Osteoblast (primary cell): ENCODE data around the gene PTPRC. TPM values are rescaled to one million over a fixed set of nuclear protein-coding genes. Genes with fewer than 3 reads are reported as not detected.

Experiments
- DNase-seq: peaks from one replicate; pipeline ENCODE4 v3.0.0; 2011; ENCODE audit warnings: low spot score, mixed read lengths; ENCODE audit not compliant: insufficient read length; ENCODE audit errors: missing footprints
- H2AFZ ChIP-seq: 2 replicates; pipeline ENCODE4 v1.6.0; 2011; ENCODE audit warnings: mild to moderate bottlenecking, low read length
- H3K27ac ChIP-seq: 2 replicates; pipeline ENCODE4 v1.5.1; 2011; ENCODE audit warnings: mild to moderate bottlenecking, low read depth, low read length, moderate library complexity
- H3K27me3 ChIP-seq: 2 replicates; pipeline ENCODE4 v1.6.0; 2012; ENCODE audit warnings: mild to moderate bottlenecking, control low read depth, inconsistent platforms, low read length, moderate library complexity; ENCODE audit not compliant: insufficient read depth
- H3K36me3 ChIP-seq: 2 replicates; pipeline ENCODE4 v1.5.1; 2011; ENCODE audit warnings: mild to moderate bottlenecking, low read length, control low read depth, moderate library complexity; ENCODE audit not compliant: insufficient read depth
- H3K4me1 ChIP-seq: 2 replicates; pipeline ENCODE4 v1.5.1; 2011; ENCODE audit warnings: mild to moderate bottlenecking, low read length, control low read depth, moderate library complexity; ENCODE audit not compliant: insufficient read depth
- H3K4me2 ChIP-seq: 2 replicates; pipeline ENCODE4 v1.6.0; 2011; ENCODE audit warnings: mild to moderate bottlenecking, low read length; ENCODE audit not compliant: insufficient read depth
- H3K4me3 ChIP-seq: fragments of 200-600 bp; sonication (generic); 3 replicates; pipeline ENCODE4 v1.5.1; 2012; ENCODE audit warnings: mild to moderate bottlenecking, low read length, inconsistent platforms; ENCODE audit not compliant: insufficient read depth
- H3K79me2 ChIP-seq: 2 replicates; pipeline ENCODE4 v1.6.0; 2012; ENCODE audit warnings: mild to moderate bottlenecking, low read length, control low read depth, inconsistent platforms; ENCODE audit not compliant: insufficient read depth
- H3K9me3 ChIP-seq: 2 replicates; pipeline ENCODE4 v1.5.1; 2011; ENCODE audit warnings: low read depth, low read length, control low read depth
- H4K20me1 ChIP-seq: 2 replicates; pipeline ENCODE4 v1.6.0; 2012; ENCODE audit warnings: mild to moderate bottlenecking, low read length, control low read depth; ENCODE audit not compliant: insufficient read depth
- total RNA-seq: library from RNA; depleted of rRNA; stranded (reverse); fragments of >200 nt; gene quantifications from 2 replicates; pipeline ENCODE4 v1.2.3, GENCODE V29; 2012
- TF ChIP-seq, protein P1 (sequence below): IDR thresholded peaks from 2 replicates; pipeline ENCODE4 v1.5.1; 2011; ENCODE audit warnings: mild to moderate bottlenecking, low read depth, low read length, moderate library complexity; ENCODE audit errors: extremely low read depth

The PTPRC gene
- total RNA-seq, 1 donor: 1.1 TPM

DNA sequence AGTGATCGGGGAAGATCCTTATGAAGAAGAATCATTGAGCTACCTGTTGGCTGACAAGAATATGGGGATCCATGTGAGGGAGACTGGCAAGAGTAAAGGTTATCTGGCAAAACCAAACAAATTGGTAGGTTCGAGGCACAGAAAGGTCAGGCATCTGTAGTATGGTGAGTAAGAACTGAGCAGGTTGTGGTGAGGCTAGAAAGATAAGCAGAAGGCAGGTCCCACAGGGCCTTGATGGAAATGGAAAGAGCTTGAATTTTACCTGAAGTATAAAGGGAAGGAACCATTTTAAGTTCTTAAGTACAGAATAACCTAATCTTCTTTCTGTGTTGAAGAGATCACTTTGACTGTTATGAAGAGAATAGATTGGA is 11.1 kb downstream of the PTPRC start:
- no peak overlapping the region for H3K27ac ChIP-seq
- no peak overlapping the region for H2AFZ ChIP-seq
- no peaks in the 10 kb centered on the region for H3K9me3 ChIP-seq
- no peaks in the 10 kb centered on the region for H4K20me1 ChIP-seq
- H3K27me3 ChIP-seq: no peaks in the 10 kb centered on the region
- TF ChIP-seq, protein P1, sequence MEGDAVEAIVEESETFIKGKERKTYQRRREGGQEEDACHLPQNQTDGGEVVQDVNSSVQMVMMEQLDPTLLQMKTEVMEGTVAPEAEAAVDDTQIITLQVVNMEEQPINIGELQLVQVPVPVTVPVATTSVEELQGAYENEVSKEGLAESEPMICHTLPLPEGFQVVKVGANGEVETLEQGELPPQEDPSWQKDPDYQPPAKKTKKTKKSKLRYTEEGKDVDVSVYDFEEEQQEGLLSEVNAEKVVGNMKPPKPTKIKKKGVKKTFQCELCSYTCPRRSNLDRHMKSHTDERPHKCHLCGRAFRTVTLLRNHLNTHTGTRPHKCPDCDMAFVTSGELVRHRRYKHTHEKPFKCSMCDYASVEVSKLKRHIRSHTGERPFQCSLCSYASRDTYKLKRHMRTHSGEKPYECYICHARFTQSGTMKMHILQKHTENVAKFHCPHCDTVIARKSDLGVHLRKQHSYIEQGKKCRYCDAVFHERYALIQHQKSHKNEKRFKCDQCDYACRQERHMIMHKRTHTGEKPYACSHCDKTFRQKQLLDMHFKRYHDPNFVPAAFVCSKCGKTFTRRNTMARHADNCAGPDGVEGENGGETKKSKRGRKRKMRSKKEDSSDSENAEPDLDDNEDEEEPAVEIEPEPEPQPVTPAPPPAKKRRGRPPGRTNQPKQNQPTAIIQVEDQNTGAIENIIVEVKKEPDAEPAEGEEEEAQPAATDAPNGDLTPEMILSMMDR: no peak
- no peaks in the 10 kb centered on the region for H3K79me2 ChIP-seq
- no peaks in the 10 kb centered on the region for H3K36me3 ChIP-seq
- H3K4me2 ChIP-seq: no peak overlapping the region
- no peak overlapping the region for H3K4me3 ChIP-seq
- DNase-seq: no peak
- no peaks in the 10 kb centered on the region for H3K4me1 ChIP-seq

DNA sequence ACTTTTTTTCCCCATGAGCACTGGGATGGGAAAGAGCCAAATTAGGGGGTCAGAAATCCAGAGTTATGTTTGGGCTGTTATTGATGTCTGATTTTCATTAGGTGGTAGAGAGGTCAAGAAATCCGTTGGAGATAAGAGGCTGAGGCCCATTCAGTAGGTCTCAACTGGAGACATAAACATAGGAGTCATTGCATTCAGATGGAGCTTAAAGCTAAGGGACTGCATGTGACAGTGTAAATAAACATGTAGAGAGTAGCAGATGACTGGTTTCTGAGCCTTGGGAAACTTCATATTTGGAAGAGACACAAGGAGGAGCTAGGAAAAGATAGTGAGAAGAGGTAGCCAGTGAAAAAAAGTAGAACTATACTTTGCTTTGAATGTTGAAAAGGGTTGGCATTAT is 11.7 kb downstream of the PTPRC start:
- Histone ChIP-seq H4K20me1 (no peaks in the 10 kb centered on the region), H3K4me1 (peaks cover 1% of the 10 kb centered on the region), H3K36me3 (no peaks in the 10 kb centered on the region), H3K4me2 (no peak overlapping the region), H3K9me3 (no peaks in the 10 kb centered on the region), H3K27ac (no peak overlapping the region), H3K4me3 (no peak overlapping the region), H3K79me2 (no peaks in the 10 kb centered on the region), H2AFZ (no peak overlapping the region), H3K27me3 (no peaks in the 10 kb centered on the region)
- no peak for DNase-seq
- TF ChIP-seq, protein P1: no peak

DNA sequence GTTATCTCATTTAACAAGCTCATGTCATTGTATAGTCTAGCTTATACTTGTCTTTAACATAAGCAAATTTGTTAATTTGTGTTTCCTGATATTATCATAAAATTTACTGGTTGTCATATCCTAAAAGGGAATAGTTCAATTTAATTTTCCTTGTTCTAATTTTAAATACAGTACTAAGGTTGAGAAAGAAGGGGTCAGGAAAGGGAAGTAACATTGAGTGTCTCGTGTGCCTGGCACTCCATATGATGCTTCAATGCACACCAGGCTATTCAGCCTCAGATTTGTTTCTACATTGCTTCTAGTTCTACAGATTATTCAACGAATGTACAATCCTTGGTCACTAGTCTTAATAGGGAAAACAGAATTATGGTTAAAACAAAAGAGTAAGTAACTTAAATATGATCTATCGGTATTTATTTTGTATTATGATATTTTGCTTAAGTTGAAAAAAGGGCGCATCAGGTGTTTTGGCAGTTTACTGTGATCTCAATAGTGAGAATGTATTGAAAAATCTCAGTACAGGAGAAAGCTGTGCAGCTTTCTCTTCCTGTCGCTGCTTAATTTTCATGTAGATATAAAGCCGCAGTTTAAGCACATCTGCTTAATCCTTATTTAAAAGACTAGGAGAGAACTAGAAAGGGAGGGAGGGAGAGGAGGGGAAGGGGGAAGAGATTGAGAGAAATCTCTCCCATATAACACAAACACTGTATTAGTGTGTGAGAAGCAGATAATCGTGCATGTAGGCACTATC is 13.0 kb downstream of the PTPRC start:
- no peaks in the 10 kb centered on the region for H4K20me1 ChIP-seq
- no peaks in the 10 kb centered on the region for H3K27me3 ChIP-seq
- H3K4me1 ChIP-seq: peaks cover 14% of the 10 kb centered on the region
- no peaks in the 10 kb centered on the region for H3K36me3 ChIP-seq
- no peak overlapping the region for H3K27ac ChIP-seq
- no peak for DNase-seq
- TF ChIP-seq, protein P1: no peak
- no peaks in the 10 kb centered on the region for H3K79me2 ChIP-seq
- peak overlapping the region; percentile 5 for H2AFZ ChIP-seq
- H3K4me2 ChIP-seq: no peak overlapping the region
- no peak overlapping the region for H3K4me3 ChIP-seq
- H3K9me3 ChIP-seq: no peaks in the 10 kb centered on the region

DNA sequence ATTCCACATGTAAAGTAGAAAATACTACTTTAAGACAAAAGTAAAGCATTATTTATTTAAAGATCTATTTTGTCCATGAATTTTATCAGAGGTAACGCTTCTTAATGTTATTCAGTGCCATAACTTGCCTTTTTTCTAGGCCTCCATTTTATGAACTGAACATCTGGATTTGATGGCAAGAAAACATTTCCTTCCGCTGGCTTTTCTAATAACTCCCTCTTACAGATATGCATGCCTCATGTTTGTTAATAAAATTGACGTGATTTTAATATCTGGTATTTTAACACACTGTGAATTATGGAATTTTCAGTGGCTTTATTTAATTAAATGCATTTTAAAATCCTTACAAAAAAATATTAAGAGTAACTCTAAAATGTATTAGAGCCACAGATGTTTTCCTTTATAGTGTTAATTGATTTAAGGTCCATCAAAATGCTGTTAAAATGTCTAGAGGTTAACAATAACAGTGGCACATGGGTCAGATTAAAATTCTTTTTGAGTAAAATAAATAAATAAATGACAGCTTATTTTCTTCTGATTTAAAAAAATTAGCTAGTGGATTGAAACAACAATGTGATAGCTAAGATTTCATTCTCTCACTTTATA is 15.1 kb downstream of the PTPRC start:
- H3K27ac ChIP-seq: no peak overlapping the region
- DNase-seq: no peak
- H4K20me1 ChIP-seq: no peaks in the 10 kb centered on the region
- H3K79me2 ChIP-seq: no peaks in the 10 kb centered on the region
- no peaks in the 10 kb centered on the region for H3K9me3 ChIP-seq
- no peaks in the 10 kb centered on the region for H3K27me3 ChIP-seq
- no peak overlapping the region for H2AFZ ChIP-seq
- TF ChIP-seq, protein P1: no peak
- no peak overlapping the region for H3K4me3 ChIP-seq
- H3K36me3 ChIP-seq: no peaks in the 10 kb centered on the region
- no peak overlapping the region for H3K4me2 ChIP-seq
- peaks cover 30% of the 10 kb centered on the region for H3K4me1 ChIP-seq
